Pons (tissue), 1 donor: Measurements from ENCODE around the gene KCTD12.

Experiments
- DNase-seq: peaks from one replicate; pipeline ENCODE4 v3.0.0-alpha.2; 2016; ENCODE audit warnings: low spot score

The KCTD12 gene

DNA sequence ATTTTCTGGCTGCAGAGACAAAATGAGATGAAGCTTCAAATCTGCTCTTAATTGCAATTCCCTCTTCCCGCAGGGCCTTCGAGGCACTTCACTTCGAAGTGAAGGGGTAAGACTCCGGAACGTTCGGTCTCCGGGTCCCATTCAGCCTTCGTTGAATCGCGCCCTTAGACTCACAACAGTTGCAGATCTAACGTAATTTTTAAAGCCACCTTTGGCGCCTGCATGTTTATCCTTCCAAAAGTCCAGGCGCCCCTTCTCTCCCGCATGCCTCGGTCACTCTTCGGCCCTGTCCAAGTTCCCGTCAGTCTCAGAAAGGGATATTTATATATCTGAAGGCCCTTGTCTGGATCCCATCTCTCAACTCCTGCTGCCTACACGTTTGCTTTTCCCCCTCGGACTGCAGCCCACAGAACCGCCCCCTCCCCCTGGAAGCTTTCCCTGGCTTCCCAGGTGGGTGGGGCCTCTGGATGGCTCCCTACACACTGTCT is 915 bp upstream of the KCTD12 start:
- DNase-seq: no peak

- DNase-seq: no peak
These were observed 257 bp downstream of the KCTD12 start for GRCh38 chr13:76886005-76886291.

- DNase-seq: no peak
These were observed 801 bp downstream of the KCTD12 start for GRCh38 chr13:76885203-76886004.

DNA sequence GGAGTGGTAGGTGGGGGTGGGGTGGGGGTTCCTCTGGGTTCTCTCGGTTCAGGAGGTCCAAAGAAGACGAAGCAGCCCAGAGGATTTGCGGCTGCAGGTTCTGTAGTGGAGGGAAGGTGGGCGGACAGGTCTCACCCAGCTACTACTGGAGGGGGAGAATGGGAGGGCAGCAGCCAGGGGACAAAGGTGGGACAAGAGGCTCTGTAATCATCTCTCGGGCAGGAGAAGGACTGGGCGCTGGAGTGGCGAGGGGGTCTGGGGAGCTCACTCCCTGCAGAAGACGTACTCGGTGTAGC is 1.4 kb downstream of the KCTD12 start:
- no peak for DNase-seq

DNA sequence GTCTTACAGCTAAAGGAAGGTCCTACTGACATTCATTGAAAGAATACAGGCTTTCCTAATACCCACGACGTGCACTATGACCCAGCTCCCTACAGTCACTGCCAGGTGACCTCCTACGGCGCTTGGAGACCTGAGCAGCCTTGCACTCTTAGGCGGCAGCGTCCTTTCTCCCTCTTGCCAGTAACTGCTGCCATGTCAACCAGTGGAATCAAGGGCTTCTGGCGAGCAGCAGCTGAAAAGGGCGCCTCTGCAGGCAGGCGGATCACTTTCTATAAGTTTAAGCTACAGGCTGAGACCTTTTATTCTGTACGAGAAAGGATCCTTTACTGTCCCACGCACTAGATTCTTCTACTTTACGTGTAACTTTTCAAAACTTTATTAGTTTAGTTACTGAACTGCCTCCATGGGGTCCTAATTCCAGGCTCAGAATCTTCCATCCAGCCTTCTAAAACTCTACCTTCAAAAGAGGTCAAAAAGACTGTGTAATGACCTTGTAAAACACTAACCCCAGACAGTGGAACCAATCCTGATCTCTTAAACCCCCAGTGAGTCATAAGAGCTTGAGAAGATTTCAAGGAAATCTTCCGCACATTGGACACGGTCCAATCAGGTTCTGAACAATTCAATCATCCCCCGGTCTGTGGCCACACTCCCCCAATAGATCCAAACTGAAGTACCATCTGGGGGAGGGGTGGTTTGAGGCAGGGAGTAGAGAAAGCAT is 1.9 kb downstream of the KCTD12 start:
- DNase-seq: no peak

- DNase-seq: no peak
These were observed 3.0 kb downstream of the KCTD12 start for GRCh38 chr13:76883236-76883635.

DNA sequence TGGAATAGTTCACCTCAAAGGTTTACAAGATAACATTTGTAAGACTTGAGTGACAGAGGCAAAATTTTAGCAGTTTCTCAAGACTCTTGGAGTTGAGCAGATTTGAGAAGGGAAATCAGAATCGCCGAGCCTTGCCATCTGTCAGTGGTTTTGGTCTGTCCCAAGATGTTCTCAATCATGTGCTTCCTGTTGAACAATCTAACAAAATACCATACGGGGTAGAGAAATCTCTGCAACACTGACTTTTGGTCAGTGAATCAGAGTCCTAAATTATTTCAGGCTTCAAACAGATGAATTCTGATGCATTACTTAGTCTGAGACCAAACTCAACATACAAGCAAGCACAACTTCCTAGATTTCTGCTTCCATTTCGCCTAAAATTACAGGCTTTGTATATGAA is 3.8 kb downstream of the KCTD12 start:
- peak; percentile 64 for DNase-seq

- DNase-seq: no peak
These were observed 6.3 kb downstream of the KCTD12 start for GRCh38 chr13:76879883-76880270.

DNA sequence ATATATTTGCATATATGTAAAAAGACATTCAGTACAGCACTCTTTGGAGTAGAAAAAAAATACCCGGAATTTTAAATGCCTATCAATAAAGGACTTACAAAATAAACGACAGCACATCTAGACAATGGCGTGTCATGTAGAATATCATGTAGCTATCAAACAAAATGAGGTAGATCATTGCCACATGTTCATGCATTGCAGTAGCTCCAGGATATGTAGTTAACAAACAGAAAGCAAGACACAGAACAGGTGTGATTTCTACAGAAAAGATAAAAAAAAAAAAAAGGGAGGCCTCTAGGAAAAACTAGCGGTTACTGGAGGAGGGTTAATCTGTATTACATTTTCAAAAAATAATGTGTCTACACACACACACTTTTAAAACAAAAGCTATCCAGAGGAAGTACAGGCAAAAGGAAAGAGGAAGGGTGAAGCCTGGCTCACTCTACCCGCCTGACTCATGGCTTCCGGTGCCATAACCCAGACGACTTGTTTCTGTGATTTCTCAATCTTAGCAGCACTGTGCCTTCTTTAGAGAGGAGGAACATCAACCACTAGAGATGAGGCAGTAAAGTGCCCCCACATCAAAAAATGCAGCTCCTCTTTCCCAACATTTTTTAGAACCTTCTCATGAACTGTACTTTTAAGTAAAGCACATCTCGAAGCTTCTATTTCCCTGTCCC is 6.9 kb downstream of the KCTD12 start:
- peak; percentile 84 for DNase-seq

DNA sequence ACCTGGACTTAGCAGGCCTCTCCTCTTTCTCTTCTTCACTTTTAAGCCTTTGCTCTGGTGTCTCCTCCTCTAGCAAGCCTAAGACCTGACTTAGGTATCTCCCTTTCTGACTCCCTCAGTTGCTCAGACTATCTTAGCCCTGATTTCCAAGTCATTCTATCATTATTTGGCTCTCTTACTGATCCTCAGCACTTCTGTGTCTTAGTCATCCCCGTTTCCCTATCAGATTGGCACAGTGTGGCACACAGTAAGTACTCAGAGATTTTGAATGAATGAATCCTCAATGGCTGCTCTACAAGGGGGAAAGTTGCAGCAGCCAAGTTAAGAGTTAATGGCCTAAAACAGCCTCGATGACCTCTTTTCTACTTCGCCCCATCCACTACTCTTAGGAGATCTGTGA is 8.2 kb downstream of the KCTD12 start:
- no peak for DNase-seq

- DNase-seq: no peak
These were observed 10.9 kb downstream of the KCTD12 start for GRCh38 chr13:76875271-76875815.

DNA sequence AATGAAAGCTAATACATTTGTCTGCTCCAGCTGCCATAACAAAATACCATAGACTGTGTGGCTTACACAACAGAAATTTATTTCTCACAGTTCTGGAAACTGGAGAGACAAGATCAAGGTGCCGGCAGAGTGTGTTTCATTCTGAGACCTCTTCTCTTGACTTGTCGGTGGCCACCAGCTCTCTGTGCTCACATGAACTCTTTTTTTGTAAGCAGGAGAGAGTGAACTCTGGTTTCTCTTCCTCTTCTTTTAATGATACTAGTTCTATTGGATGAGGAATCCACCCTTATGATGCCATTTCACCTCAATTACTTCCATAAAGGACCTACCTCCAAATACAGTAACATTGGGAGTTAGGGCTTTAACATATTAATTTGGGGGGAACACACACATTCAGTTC is 11.7 kb downstream of the KCTD12 start:
- DNase-seq: peak; percentile 70

- DNase-seq: peak; percentile 53
These were observed 12.8 kb downstream of the KCTD12 start for GRCh38 chr13:76873445-76873844.

DNA sequence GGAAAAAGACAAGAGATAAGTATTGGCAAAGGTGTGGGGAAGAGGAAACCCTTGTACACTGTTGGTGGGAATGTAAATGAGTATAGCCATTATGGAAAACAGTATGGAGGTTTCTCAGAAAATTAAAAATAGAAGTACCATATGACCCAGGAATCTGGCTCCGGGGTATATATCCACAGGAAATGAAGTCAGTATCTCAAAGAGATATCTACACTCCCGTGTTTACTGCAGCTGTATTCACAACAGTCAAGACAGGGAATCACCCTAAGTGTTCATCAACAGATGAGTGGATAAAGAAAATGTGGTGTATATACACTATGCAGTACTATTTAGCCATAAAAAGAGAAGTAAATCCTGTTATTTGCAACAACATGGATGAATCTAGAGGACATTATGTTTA is 13.5 kb downstream of the KCTD12 start:
- DNase-seq: no peak

DNA sequence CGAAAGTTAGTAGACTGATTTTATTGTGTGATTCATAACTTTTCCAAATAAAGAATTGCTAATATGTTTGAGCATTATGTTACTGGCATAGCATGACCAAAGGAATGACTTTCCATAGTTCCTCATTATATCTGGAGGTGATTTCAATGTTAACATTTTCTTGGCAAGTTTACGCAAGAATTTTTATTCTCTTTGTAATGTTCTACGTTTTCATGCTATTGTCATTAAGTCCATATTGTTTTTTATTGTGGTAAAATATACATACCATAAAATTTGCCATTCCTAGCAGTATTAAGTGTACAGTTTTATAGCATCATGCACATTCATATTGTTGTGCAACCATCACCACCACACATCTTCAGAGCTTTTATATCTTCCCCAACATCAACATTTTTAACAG is 14.8 kb downstream of the KCTD12 start:
- DNase-seq: no peak

GRCh38 chr13:76868371-76868770 is 17.8 kb downstream of the KCTD12 start:
- no peak for DNase-seq

DNA sequence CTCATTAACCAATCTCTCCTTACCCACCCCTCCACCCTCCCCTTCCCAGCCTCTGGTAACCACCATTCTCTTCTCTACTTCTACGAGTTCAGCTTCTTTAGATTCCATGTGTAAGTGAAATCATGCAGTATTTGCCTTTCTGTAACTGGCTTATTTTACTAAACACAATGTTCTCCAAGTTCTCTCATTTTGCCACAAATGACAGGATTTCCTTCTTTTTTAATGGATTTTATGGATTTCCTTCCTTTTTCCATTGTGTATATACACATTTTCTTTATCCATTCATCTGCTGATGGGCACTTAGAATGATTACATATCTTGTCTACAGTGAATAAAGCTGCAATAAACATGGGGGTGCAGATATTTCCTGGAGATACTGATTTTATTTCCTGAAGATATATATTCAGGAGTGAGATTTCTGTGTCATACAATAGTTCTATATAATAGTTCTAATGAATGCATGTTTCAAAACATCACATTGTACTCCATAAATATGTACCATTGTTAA is 20.2 kb downstream of the KCTD12 start:
- no peak for DNase-seq

DNA sequence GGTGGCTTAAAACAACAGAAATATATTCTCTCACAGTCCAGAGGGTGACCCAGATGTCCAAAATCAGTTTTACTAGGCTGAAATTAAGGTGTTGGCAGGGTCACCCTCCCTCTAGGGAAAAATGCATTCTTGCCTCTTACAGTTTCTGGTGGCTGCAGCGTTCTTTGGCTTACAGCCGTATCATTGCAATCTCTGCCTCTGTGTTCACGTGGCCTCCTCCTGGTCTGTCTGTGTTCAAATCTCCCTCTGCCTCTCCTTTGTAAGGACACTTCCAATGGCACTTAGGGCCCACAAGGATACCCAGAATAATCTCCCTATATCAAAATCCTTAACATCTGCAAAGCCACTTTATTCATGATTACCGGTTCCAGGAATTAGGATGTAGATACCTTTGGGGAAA is 21.1 kb downstream of the KCTD12 start:
- no peak for DNase-seq

GRCh38 chr13:76864259-76864658 is 21.9 kb downstream of the KCTD12 start:
- DNase-seq: no peak

DNA sequence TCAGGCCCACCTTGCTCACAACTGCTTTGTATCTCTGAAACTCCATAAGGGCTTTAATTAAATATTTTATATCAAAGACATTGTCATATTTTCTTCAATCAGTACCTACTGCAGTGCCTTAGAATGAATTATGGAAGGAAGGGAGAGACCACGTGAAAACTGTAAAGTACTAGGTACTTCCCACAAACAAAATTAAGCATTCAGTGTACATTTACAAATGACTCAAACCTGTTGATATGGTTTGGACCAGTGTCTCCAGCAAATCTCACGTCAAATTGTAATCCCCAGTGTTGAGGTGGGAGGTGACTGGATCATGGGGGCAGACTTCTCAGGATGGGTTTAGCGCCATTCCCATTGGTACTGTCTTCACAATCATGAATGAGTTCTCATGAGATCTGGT is 23.2 kb downstream of the KCTD12 start:
- DNase-seq: no peak

GRCh38 chr13:76861859-76862258 is 24.3 kb downstream of the KCTD12 start:
- no peak for DNase-seq

DNA sequence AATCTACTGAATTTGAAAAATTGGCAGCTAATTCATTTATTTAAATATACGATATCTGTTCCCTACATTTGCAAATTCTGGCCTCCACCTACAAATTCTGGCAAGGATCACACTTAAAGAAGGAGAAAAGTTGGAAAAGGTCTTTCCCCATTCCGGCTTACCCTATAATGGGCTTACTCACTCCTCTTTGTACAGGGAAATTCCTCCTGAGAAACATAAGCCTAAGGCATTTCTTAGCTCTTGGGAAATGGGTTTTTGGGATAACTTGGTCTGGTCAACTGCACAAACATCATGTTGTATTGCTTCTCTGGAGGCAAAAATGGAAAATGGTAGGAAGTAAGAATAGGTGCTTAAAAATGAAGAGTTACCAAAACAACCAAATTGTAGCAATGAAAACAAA is 25.5 kb downstream of the KCTD12 start:
- DNase-seq: no peak

GRCh38 chr13:76854894-76855293 is 31.3 kb downstream of the KCTD12 start:
- DNase-seq: no peak
